GM12891 (cell line): Measurements from ENCODE around the gene ITGB1BP1.

Experiments used
- POLR2A ChIP-seq: IDR thresholded peaks from 2 replicates; pipeline ENCODE4 v1.6.1; 2011; ENCODE audit warnings: low read depth, low read length, control low read depth
- POLR2AphosphoS5 ChIP-seq: IDR thresholded peaks from 2 replicates; pipeline ENCODE4 v1.6.1; 2011; ENCODE audit warnings: low read depth, low read length, control low read depth
- TAF1 ChIP-seq: IDR thresholded peaks from 2 replicates; pipeline ENCODE4 v1.6.1; 2011; ENCODE audit warnings: low read depth, low read length, control low read depth

DNA sequence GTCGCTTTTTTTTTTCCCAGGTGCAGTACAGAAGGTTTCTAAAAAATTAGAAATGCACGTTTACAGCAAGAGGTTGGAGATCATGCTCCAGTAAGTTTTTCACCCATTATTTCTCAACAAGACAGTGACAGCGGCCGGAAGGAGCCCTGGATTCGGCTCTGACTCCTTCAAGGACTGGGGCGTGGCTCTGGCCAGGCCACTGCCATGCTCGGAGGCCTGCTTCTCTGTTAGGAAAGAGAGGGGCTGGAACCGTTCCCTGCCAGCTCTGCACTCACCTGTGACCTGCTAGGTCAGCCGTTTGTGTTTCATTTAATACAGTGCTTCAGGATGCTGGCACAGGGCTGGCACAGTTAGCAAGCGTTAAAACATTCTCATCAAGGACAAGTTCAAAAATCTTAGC lies 44.4 kb upstream of the ITGB1BP1 start:
- TF ChIP-seq POLR2A (no peak), POLR2AphosphoS5 (no peak), TAF1 (no peak)
